Stimulated activated CD8-positive, alpha-beta memory T cell treated with anti-CD3 and anti-CD28 coated beads, Interleukin-2, amount 100 ng/mL, for 1 hour (primary cell): ENCODE measurements around the gene ZNF536.

ENCODE experiments used
- DNase-seq, 2 donors: peaks; one replicate each; pipeline ENCODE4 v3.0.0-alpha.2; 2020; ENCODE audit warnings: low read depth in 2 of 2

Gene ZNF536

DNA sequence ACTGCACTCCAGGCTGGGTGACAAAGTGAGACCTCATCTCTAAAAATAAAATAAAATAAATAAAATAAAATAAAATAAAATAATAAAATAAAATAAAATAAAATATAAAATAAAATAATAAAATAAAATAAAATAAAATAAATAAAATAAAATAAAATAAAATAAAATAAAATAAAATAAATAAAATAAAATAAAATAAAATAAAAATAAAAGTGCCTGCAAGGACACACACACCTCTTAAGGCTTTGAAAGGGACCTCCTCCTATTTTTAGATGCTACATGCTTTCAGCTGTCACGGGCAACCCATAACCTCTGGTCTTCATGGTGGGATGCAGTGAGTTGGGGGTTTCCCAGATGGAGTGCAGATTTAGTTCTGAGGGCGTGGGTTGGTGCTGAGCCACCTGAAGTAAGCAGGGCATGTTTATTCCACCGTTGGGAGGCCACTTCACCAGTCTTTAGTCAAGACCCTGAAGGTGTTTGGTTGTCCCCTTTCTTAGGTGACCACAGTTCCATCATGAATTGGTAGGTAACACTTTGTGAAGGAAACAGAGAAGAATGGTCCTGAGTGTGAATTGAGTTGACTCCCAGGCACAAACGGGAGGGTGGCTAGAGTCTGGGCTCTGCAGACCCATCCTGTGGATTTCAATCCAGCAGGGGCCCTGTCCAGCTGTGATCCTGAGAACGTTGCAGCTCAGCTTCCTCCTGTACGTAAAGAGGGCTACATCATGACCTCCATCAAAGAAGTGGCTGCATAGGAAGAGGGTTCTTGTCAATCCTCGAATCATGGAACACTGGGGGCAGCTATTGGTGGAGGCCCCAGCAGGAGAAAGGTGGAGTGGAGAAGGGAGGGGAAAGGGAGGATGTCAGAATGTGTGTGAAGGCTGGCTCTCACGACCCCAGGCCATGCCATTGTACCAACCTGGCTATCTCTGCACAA lies 234.2 kb downstream of the ZNF536 start:
- DNase-seq, result no peak
